AG09309 (cell line): Measurements from ENCODE around the gene CYTH4.

ENCODE experiments used
- DNase-seq: peaks from one replicate; pipeline ENCODE4 v3.0.0-alpha.2; 2010; ENCODE audit warnings: low read depth
- H3K4me3 ChIP-seq: 2 replicates; pipeline ENCODE4 v1.5.1; 2011; ENCODE audit warnings: mild to moderate bottlenecking, low read depth, low read length, moderate library complexity; ENCODE audit not compliant: control insufficient read depth
- CTCF ChIP-seq: IDR thresholded peaks from 2 replicates; pipeline ENCODE4 v1.5.1; 2011; ENCODE audit warnings: mild to moderate bottlenecking, low read depth, low read length, inconsistent platforms; ENCODE audit not compliant: insufficient read depth, control insufficient read depth; ENCODE audit errors: missing control alignments

Gene CYTH4

GRCh38 chr22:37253126-37253660 is 29.1 kb upstream of the CYTH4 start:
- H3K4me3 ChIP-seq = no peak overlapping the region
- no peak for DNase-seq
- TF ChIP-seq CTCF = no peak

DNA sequence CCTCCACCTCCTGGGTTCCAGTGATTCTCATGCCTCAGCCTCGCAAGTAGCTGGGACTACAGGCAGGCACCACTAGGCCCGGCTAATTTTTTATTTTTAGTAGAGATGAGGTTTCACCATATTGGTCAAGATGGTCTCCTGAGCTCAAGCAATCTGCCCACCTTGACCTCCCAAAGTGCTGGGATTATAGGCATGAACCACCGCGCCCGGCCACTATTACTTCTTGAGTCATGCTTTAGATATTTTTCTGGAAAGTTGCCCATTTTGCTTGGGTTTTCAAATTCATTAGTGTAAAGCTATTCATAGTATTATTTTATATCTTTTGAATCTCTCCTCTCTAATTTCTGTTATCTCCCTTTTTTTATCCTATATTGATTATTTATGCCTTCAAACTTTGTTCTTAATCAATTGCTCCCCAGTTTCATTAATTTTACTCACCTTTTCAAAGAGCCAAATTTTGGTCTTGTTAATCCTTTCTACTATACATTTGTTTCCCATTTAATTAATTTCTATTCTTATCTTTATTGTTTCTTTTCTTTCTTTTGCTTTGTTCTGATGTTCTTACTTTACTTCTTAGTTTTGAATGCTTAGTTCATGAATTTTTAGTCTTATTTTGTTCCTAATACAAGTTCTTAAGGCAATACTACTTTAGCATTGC is 28.0 kb upstream of the CYTH4 start:
- no peak overlapping the region for H3K4me3 ChIP-seq
- no peak for TF ChIP-seq CTCF
- no peak for DNase-seq

GRCh38 chr22:37254867-37255233 is 27.5 kb upstream of the CYTH4 start:
- H3K4me3 ChIP-seq = no peak overlapping the region
- no peak for DNase-seq
- TF ChIP-seq CTCF = no peak

- no peak overlapping the region for H3K4me3 ChIP-seq
- no peak for TF ChIP-seq CTCF
- no peak for DNase-seq
Measured at GRCh38 chr22:37255558-37256006, 26.7 kb upstream of the CYTH4 start.

GRCh38 chr22:37256075-37256726 is 26.1 kb upstream of the CYTH4 start:
- TF ChIP-seq CTCF = no peak
- no peak for DNase-seq
- no peak overlapping the region for H3K4me3 ChIP-seq

DNA sequence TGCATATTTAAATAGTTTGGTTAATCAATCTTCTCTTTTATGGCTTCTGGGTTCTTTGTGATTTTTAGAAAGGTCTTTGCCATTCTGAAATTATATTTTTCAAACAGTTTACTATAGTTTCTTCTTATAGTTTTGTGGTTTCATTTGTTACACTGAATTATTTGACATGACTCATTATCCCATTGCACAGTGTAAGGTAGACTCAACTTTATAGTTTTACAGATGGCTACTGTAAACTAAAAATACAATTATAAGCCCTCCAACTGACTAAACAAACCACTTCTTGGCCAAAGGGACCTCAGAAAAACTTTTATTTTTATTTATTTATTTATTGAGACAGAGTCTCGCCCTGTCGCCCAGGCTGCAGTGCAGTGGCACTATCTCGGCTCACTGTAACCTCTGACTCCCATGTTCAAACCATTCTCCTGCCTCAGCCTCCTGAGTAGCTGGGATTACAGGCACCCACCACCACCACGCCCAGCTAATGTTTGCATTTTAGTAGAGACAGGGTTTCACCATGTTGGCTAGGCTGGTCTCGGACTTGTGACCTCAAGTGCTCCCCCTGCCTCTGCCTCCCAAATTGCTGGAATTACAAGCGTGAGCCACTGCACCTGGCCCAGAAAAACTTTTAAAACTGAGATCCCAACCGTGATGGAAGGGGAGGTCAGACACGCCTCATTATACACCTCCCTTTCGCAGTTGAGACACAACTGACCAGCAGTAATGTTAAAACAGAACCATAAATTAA is 24.1 kb upstream of the CYTH4 start:
- no peak for TF ChIP-seq CTCF
- DNase-seq = no peak
- no peak overlapping the region for H3K4me3 ChIP-seq
